Common myeloid progenitor, CD34-positive (primary cell): Measurements from ENCODE around the gene ENTPD8.

Source experiments
- CTCF ChIA-PET: fragments of 350-600 bp; sonication (Branson Sonifier 250); formaldehyde crosslinking; loops from one replicate; lab custom pipeline; 2021; ENCODE audit warnings: antibody characterized with exemption; lab: Charles Lee
- POLR2A ChIA-PET: fragments of 350-600 bp; sonication (Branson Sonifier 250); formaldehyde crosslinking; loops from one replicate; lab custom pipeline; 2021; ENCODE audit warnings: antibody characterized with exemption; lab: Charles Lee
- DNase-seq, 3 donors: peaks; one replicate each; pipeline versions ENCODE4 v3.0.0 to v3.0.0-alpha.2; 2013
- H3K27ac ChIP-seq, 2 experiments: 1 replicate in 1 of 2; 2 replicates in 1 of 2; pipeline ENCODE4 v1.7.0; 2013; ENCODE audit warnings: inconsistent platforms in 2 of 2, low read length in 2 of 2, mild to moderate bottlenecking in 2 of 2, low read depth in 1 of 2, moderate library complexity in 1 of 2; ENCODE audit not compliant: severe bottlenecking in 2 of 2, insufficient read depth in 1 of 2, poor library complexity in 1 of 2
- H3K27me3 ChIP-seq, 5 experiments: replicated peaks in 2 of 5; 1 replicate in 3 of 5; 2 replicates in 2 of 5; pipeline versions ENCODE4 v1.6.1 to v1.7.0; 2013; ENCODE audit warnings: low read length in 4 of 5, mild to moderate bottlenecking in 2 of 5, moderate library complexity in 2 of 5, inconsistent platforms in 1 of 5; ENCODE audit not compliant: insufficient read depth in 5 of 5, control insufficient read depth in 4 of 5
- H3K36me3 ChIP-seq, 4 experiments: 1 replicate in 2 of 4; 2 replicates in 2 of 4; pipeline versions ENCODE4 v1.6.1 to v1.7.0; 2013; ENCODE audit warnings: low read length in 3 of 4, control low read depth in 1 of 4, mild to moderate bottlenecking in 1 of 4; ENCODE audit not compliant: control insufficient read depth in 4 of 4, insufficient read depth in 4 of 4
- H3K4me1 ChIP-seq, 4 experiments: 1 replicate in 3 of 4; 2 replicates in 1 of 4; pipeline versions ENCODE4 v1.6.1 to v1.7.1; 2013; ENCODE audit warnings: low read length in 3 of 4, mild to moderate bottlenecking in 3 of 4, control low read depth in 1 of 4, inconsistent platforms in 1 of 4, moderate library complexity in 1 of 4; ENCODE audit not compliant: control insufficient read depth in 4 of 4, insufficient read depth in 4 of 4; ENCODE audit errors: control extremely low read depth in 1 of 4
- H3K4me3 ChIP-seq, 7 experiments: 1 replicate in 4 of 7; 2 replicates in 3 of 7; pipeline versions ENCODE4 v1.5.1 to v1.7.0; 2013; ENCODE audit warnings: mild to moderate bottlenecking in 7 of 7, low read length in 6 of 7, moderate library complexity in 6 of 7, inconsistent platforms in 2 of 7, low read depth in 2 of 7, control low read depth in 1 of 7; ENCODE audit not compliant: insufficient read depth in 4 of 7, control insufficient read depth in 1 of 7; ENCODE audit errors: extremely low read depth in 1 of 7
- H3K9me3 ChIP-seq, 5 experiments: 1 replicate in 4 of 5; 2 replicates in 1 of 5; pipeline versions ENCODE4 v1.6.1 to v1.7.1; 2013; ENCODE audit warnings: low read length in 4 of 5, mild to moderate bottlenecking in 2 of 5, inconsistent platforms in 1 of 5, low read depth in 1 of 5, moderate library complexity in 1 of 5; ENCODE audit not compliant: control insufficient read depth in 4 of 5, insufficient read depth in 2 of 5; ENCODE audit errors: control extremely low read depth in 1 of 5
- WGBS: methylation state at CpG from one replicate; pipeline ENCODE4 v1.1.5; 2013; ENCODE audit not compliant: insufficient coverage; 5-methylcytosine and 5-hydroxymethylcytosine counted together

The ENTPD8 gene

GRCh38 chr9:137461663-137462395 is 20.7 kb upstream of the ENTPD8 start:
- Histone ChIP-seq H3K27ac (no peak overlapping the region), H3K36me3 (peaks cover 0 to 8% (median 0%) of the 10 kb centered on the region in 4 experiments), H3K27me3 (peaks cover 0 to 15% (median 0%) of the 10 kb centered on the region in 5 experiments), H3K4me3 (peak overlapping the region in 3 of 7 experiments; percentile 36 to 55 (median 54)), H3K9me3 (peaks cover 0 to 28% (median 0%) of the 10 kb centered on the region in 5 experiments), H3K4me1 (peaks cover 0 to 54% (median 48%) of the 10 kb centered on the region in 4 experiments)
- peak; percentile 94 to 98 (median 98) for DNase-seq
- 14% methylated on average over 50 of the region's 52 CpGs for WGBS
- ChIA-PET POLR2A (interaction anchor here (0.7 to 1.0 kb wide), 2 partner anchors 9 to 422 kb away, joined by 3 read pairs; no protein-coding TSS in a partner anchor), CTCF (no interaction called here)

DNA sequence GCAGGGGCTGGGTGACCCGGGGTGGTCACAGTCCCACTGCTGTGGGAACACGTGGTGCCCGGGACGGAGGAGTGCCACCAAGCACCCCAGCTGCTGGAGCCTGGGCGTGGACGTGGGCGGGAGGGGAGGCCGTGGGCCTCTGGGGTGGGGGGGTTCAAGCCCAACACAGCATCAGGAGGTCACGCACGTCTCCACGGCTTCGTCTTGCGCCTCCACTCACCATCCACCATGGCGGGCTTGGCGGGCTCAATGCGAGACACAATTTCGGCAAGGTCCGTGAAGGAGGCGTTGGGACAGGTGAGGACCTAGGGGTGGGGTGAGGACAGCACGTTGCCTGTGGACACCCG is 20.1 kb upstream of the ENTPD8 start:
- no peak for DNase-seq
- Histone ChIP-seq H3K27ac (no peak overlapping the region), H3K4me1 (peaks cover 0 to 56% (median 48%) of the 10 kb centered on the region in 4 experiments), H3K9me3 (peaks cover 0 to 25% (median 0%) of the 10 kb centered on the region in 5 experiments), H3K36me3 (peaks cover 0 to 13% (median 0%) of the 10 kb centered on the region in 4 experiments), H3K4me3 (peak overlapping the region in 2 of 7 experiments; percentile 54 to 55), H3K27me3 (peaks cover 0 to 15% (median 0%) of the 10 kb centered on the region in 5 experiments)
- ChIA-PET CTCF (no interaction called here), POLR2A (interaction anchor here (0.7 to 1.0 kb wide), 2 partner anchors 9 to 422 kb away, joined by 3 read pairs; no protein-coding TSS in a partner anchor)
- 70% methylated on average over 7 of the region's 21 CpGs for WGBS

- 95% methylated on average over 28 of the region's 31 CpGs for WGBS
- Histone ChIP-seq H3K36me3 (peaks cover 0 to 19% (median under 1%) of the 10 kb centered on the region in 4 experiments), H3K4me1 (peaks cover 0 to 56% (median 48%) of the 10 kb centered on the region in 4 experiments), H3K27ac (no peak overlapping the region), H3K4me3 (peak overlapping the region in 1 of 7 experiments; percentile 5), H3K9me3 (peaks cover 0 to 19% (median 0%) of the 10 kb centered on the region in 5 experiments), H3K27me3 (peaks cover 0 to 11% (median 0%) of the 10 kb centered on the region in 5 experiments)
- ChIA-PET POLR2A (no interaction called here), CTCF (no interaction called here)
- no peak for DNase-seq
These were observed 19.5 kb upstream of the ENTPD8 start for GRCh38 chr9:137460363-137461315.

GRCh38 chr9:137459601-137460362 is 18.6 kb upstream of the ENTPD8 start:
- Histone ChIP-seq H3K4me1 (peaks cover 0 to 59% (median 51%) of the 10 kb centered on the region in 4 experiments), H3K27ac (peak overlapping the region in 1 of 2 experiments; percentile 58), H3K27me3 (peaks cover 0 to 6% (median 0%) of the 10 kb centered on the region in 5 experiments), H3K36me3 (peaks cover 0 to 24% (median under 1%) of the 10 kb centered on the region in 4 experiments), H3K9me3 (peaks cover 0 to 11% (median 0%) of the 10 kb centered on the region in 5 experiments), H3K4me3 (peak overlapping the region in 5 of 7 experiments; percentile 51 to 78 (median 70))
- POLR2A ChIA-PET, result interaction anchor here (0.6 kb wide), 1 partner anchor 222 kb away, joined by 3 read pairs; no protein-coding TSS in a partner anchor
- CTCF ChIA-PET, result no interaction called here
- no peak for DNase-seq
- 64% methylated on average over 10 of the region's 15 CpGs for WGBS

DNA sequence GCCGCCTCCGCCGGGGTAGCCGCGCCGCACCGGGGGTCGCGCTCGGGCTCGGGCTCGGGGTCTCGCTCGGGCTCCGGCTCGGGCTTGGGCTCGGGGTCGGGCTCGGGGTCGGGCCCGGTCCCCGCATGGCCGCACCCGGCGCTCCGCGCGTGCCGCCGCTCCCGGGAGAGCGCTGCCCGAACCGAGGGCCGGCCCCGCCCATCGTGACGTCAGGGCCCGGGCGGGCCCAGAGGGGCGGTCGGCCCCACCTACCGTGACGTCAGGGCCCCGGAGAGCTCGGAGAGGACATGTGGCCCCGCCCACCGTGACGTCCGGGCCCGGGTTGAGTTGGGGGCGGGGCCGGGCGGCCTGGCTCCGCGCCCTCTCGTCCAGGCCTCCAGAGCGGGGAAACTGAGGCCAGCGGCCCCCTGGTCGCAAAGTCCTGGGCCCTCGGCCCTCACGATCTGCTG is 18.0 kb upstream of the ENTPD8 start, which contains the start of gene NSMF:
Gene NSMF (minus strand): TSS at position 183 of the 449 bp plus-strand sequence. CDS start 232 bp downstream, outside the sequence.
- CTCF ChIA-PET, result no interaction called here
- H3K27me3 ChIP-seq, result peaks cover 0 to under 1% (median 0%) of the 10 kb centered on the region in 5 experiments
- WGBS, result under 1% methylated on average over 49 of the region's 62 CpGs

More for the DNA sequence above, 18.0 kb upstream of the ENTPD8 start, which contains the start of gene NSMF:
- DNase-seq, result peak; percentile 84 to 91 (median 89)
- peaks cover 0 to 6% (median 0%) of the 10 kb centered on the region in 5 experiments for H3K9me3 ChIP-seq
- H3K27ac ChIP-seq, result peak within 1 kb of the TSS in 1 of 2 experiments; percentile 58
- H3K4me3 ChIP-seq, result peak within 1 kb of the TSS; percentile 33 to 78 (median 68)
- H3K4me1 ChIP-seq, result peaks cover 0 to 65% (median 57%) of the 10 kb centered on the region in 4 experiments
- peaks cover 0 to 29% (median under 1%) of the 10 kb centered on the region in 4 experiments for H3K36me3 ChIP-seq
- POLR2A ChIA-PET, result interaction anchor here (0.6 kb wide), 1 partner anchor 222 kb away, joined by 3 read pairs; no protein-coding TSS in a partner anchor
